NCI-H1694 treated with DMSO at 0.1 percent for 48 hours (cell line): Measurements from ENCODE around the gene SERINC4.
"Not testable (repeated sequence)": the region's sequence is repeated elsewhere in the genome, so short reads cannot be mapped to it uniquely, and the experiment has no call there.

Experiments
- DNase-seq: peaks from one replicate; lab custom pipeline; 2025; lab: John Stamatoyannopoulos, UW

Gene SERINC4

DNA sequence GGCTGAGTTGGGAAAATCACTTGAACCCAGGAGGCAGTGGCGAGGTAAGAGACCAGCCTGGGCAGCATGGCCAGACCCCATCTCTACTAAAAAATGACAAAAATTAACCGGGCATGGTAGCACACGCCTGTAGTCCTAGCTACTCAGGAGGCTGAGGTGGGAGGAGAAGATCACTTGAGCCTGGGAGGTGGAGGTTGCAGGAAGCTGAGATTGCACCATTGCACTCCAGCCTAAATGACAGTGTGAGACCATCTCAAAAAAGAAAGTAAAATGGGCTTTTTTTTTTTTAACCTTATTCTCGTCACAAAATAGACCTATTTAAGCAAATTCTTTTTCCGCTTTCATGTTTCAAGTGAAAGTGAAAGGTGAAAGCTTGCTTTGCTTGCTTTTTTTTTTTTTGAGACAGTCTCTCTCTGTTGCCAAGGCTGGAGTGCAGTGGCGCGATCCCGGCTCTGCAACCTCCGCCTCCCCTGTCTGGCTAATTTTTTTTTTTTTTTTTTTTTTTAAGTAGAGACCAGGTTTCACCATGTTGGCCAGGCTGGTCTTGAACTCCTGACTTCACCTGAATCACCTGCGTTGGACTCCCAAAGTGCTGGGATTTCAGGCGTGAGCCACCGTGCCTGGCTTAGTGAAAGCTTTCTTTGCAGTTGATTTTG is 50.2 kb downstream of the SERINC4 start:
- DNase-seq: no peak

- DNase-seq: no peak
These were observed 51.6 kb downstream of the SERINC4 start for GRCh38 chr15:43748376-43748775.

- not testable (repeated sequence) for DNase-seq
These were observed 53.1 kb downstream of the SERINC4 start for GRCh38 chr15:43746903-43747309.

DNA sequence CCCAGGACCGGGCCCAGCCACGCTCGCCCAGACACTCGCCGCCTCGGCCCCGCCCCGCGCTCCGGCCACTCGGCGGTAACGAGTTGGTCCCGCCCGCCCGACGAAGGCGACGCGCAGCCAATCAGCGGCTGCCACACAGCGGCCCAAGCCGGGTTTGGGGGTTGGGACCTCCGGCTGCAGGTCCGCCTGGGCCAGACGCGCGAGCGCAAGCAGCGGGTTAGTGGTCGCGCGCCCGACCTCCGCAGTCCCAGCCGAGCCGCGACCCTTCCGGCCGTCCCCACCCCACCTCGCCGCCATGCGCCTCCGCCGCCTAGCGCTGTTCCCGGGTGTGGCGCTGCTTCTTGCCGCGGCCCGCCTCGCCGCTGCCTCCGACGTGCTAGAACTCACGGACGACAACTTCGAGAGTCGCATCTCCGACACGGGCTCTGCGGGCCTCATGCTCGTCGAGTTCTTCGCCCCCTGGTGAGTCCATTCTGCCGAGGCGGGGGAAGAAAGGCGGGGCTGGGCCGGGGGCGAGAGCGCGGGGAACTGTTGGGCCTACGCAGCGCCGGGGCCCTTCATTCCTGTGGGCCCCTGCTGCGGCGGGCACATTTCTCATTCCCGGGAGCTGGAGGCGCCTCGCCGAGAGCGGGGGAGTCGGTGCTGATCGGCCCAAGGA is 53.6 kb downstream of the SERINC4 start, which contains the start of gene PDIA3:
TSS of gene PDIA3 (plus strand) at position 194 of the 658 bp plus-strand sequence. CDS start at position 296, 102 bp downstream.
- peak; percentile 27 for DNase-seq
